Neural cell (in vitro differentiated cells): ENCODE data around the gene AMD1.

Source experiments
- EP300 ChIP-seq: fragments of 450-650 bp; conservative IDR thresholded peaks from 2 replicates; pipeline ENCODE4 v1.6.1; 2014; ENCODE audit warnings: antibody characterized with exemption, mild to moderate bottlenecking, moderate library complexity; ENCODE audit not compliant: poor library complexity, severe bottlenecking
- EZH2 ChIP-seq: fragments of 200-600, 300-800 bp; shearing (Covaris generic), sonication (generic); IDR thresholded peaks from 2 replicates; pipeline ENCODE4 v1.6.1; 2014; ENCODE audit warnings: antibody characterized with exemption, low read length, borderline replicate concordance, mild to moderate bottlenecking; ENCODE audit not compliant: insufficient read depth, poor library complexity, severe bottlenecking
- MXI1 ChIP-seq: fragments of 450-650 bp; conservative IDR thresholded peaks from 2 replicates; pipeline ENCODE4 v1.6.1; 2014; ENCODE audit warnings: antibody characterized with exemption, mild to moderate bottlenecking; ENCODE audit not compliant: poor library complexity, severe bottlenecking
- POLR2AphosphoS5 ChIP-seq: IDR thresholded peaks from 2 replicates; pipeline ENCODE4 v1.6.1; 2012
- RAD21 ChIP-seq: fragments of 450-650 bp; conservative IDR thresholded peaks from 2 replicates; pipeline ENCODE4 v1.6.1; 2014; ENCODE audit warnings: antibody characterized with exemption, mild to moderate bottlenecking, moderate library complexity
- REST ChIP-seq: IDR thresholded peaks from 2 replicates; pipeline ENCODE4 v1.6.1; 2012; ENCODE audit warnings: borderline replicate concordance
- TAF1 ChIP-seq: IDR thresholded peaks from 2 replicates; pipeline ENCODE4 v1.6.1; 2012; ENCODE audit warnings: low read depth
- TF ChIP-seq, protein P1 (sequence below): fragments of 450-650 bp; IDR thresholded peaks from 2 replicates; pipeline ENCODE4 v1.5.1; 2014; ENCODE audit warnings: antibody characterized with exemption, mild to moderate bottlenecking, moderate library complexity; ENCODE audit not compliant: poor library complexity, severe bottlenecking

GRCh38 chr6:110853754-110854477 is 20.7 kb upstream of the AMD1 start:
- no peak for TF ChIP-seq RAD21
- TF ChIP-seq, protein P1, sequence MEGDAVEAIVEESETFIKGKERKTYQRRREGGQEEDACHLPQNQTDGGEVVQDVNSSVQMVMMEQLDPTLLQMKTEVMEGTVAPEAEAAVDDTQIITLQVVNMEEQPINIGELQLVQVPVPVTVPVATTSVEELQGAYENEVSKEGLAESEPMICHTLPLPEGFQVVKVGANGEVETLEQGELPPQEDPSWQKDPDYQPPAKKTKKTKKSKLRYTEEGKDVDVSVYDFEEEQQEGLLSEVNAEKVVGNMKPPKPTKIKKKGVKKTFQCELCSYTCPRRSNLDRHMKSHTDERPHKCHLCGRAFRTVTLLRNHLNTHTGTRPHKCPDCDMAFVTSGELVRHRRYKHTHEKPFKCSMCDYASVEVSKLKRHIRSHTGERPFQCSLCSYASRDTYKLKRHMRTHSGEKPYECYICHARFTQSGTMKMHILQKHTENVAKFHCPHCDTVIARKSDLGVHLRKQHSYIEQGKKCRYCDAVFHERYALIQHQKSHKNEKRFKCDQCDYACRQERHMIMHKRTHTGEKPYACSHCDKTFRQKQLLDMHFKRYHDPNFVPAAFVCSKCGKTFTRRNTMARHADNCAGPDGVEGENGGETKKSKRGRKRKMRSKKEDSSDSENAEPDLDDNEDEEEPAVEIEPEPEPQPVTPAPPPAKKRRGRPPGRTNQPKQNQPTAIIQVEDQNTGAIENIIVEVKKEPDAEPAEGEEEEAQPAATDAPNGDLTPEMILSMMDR: no peak
- TF ChIP-seq EZH2: no peak
- TF ChIP-seq POLR2AphosphoS5: no peak
- no peak for TF ChIP-seq REST
- no peak for TF ChIP-seq EP300
- no peak for TF ChIP-seq TAF1
- TF ChIP-seq MXI1: no peak
